ENCODE data around the gene PRAMEF12.
"Not testable (repeated sequence)": the region's sequence is repeated elsewhere in the genome, so short reads cannot be mapped to it uniquely, and the experiment has no call there.

DNA sequence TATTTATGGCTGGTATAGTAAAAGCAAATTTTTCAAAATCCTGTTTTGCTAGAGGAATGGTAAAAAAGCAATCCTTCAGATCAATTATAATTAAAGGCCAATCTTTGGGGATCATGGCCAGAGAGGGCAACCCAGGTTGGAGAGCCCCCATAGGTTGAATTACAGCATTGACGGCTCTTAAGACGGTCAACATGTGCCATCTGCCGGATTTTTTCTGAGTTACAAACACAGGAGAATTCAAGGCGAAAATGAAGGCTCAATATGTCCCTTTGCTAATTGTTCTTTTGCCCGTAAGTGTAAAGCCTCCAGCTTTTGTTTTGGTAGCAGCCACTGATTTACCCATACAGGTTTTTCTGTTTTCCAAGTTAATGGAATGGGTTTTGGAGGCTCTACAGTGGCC lies 8.0 kb downstream of the PRAMEF12 start:
- TF ChIP-seq, protein P1, sequence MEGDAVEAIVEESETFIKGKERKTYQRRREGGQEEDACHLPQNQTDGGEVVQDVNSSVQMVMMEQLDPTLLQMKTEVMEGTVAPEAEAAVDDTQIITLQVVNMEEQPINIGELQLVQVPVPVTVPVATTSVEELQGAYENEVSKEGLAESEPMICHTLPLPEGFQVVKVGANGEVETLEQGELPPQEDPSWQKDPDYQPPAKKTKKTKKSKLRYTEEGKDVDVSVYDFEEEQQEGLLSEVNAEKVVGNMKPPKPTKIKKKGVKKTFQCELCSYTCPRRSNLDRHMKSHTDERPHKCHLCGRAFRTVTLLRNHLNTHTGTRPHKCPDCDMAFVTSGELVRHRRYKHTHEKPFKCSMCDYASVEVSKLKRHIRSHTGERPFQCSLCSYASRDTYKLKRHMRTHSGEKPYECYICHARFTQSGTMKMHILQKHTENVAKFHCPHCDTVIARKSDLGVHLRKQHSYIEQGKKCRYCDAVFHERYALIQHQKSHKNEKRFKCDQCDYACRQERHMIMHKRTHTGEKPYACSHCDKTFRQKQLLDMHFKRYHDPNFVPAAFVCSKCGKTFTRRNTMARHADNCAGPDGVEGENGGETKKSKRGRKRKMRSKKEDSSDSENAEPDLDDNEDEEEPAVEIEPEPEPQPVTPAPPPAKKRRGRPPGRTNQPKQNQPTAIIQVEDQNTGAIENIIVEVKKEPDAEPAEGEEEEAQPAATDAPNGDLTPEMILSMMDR (IDR thresholded peaks at IDR 0.05), result not testable (repeated sequence)
- not testable (repeated sequence) for TF ChIP-seq POLR2A (IDR thresholded peaks at IDR 0.05)
